ENCODE measurements around the gene PRKD2.
"Not testable (repeated sequence)": the region's sequence is repeated elsewhere in the genome, so short reads cannot be mapped to it uniquely, and the experiment has no call there.

The PRKD2 gene

GRCh38 chr19:46713781-46714443 lies 3.0 kb downstream of the PRKD2 start:
- FAIRE-seq: peak; percentile 57

GRCh38 chr19:46712768-46713338 lies 4.1 kb downstream of the PRKD2 start:
- FAIRE-seq: not testable (repeated sequence)

More at GRCh38 chr19:46713781-46714443, 3.0 kb downstream of the PRKD2 start:
- DNase-seq (ENCODE audit: insufficient read length, low spot score): peak; percentile 72

GRCh38 chr19:46710687-46711086 lies 6.2 kb downstream of the PRKD2 start:
- no peak for FAIRE-seq
- no peak for DNase-seq (ENCODE audit: insufficient read length, low spot score)

More at GRCh38 chr19:46712768-46713338, 4.1 kb downstream of the PRKD2 start:
- DNase-seq (ENCODE audit: insufficient read length, low spot score): not testable (repeated sequence)

GRCh38 chr19:46704379-46705076 lies 12.4 kb downstream of the PRKD2 start:
- DNase-seq (ENCODE audit: insufficient read length, low spot score) (peak; percentile 86), FAIRE-seq (peak; percentile 31)

- FAIRE-seq (no peak), DNase-seq (ENCODE audit: insufficient read length, low spot score) (no peak)
Observed at GRCh38 chr19:46700704-46701103, 16.2 kb downstream of the PRKD2 start.

- FAIRE-seq (no peak), DNase-seq (ENCODE audit: insufficient read length, low spot score) (no peak)
Observed at GRCh38 chr19:46698395-46699321, 18.3 kb downstream of the PRKD2 start.

GRCh38 chr19:46697204-46697960 lies 19.5 kb downstream of the PRKD2 start:
- no peak for FAIRE-seq

GRCh38 chr19:46696866-46697203 lies 20.1 kb downstream of the PRKD2 start:
- no peak for FAIRE-seq
- no peak for DNase-seq (ENCODE audit: insufficient read length, low spot score)

More at GRCh38 chr19:46697204-46697960, 19.5 kb downstream of the PRKD2 start:
- no peak for DNase-seq (ENCODE audit: insufficient read length, low spot score)

- DNase-seq (ENCODE audit: insufficient read length, low spot score): no peak
- FAIRE-seq: no peak
Observed at GRCh38 chr19:46696052-46696451, 20.9 kb downstream of the PRKD2 start.

GRCh38 chr19:46693760-46694159 lies 23.2 kb downstream of the PRKD2 start:
- FAIRE-seq: no peak
- no peak for DNase-seq (ENCODE audit: insufficient read length, low spot score)

GRCh38 chr19:46692918-46693722 lies 23.8 kb downstream of the PRKD2 start:
- DNase-seq (ENCODE audit: insufficient read length, low spot score) (no peak), FAIRE-seq (no peak)

GRCh38 chr19:46691948-46692347 lies 25.0 kb downstream of the PRKD2 start:
- DNase-seq (ENCODE audit: insufficient read length, low spot score): no peak
- no peak for FAIRE-seq

GRCh38 chr19:46691104-46691503 lies 25.8 kb downstream of the PRKD2 start:
- FAIRE-seq: no peak

GRCh38 chr19:46689358-46689757 lies 27.6 kb downstream of the PRKD2 start:
- DNase-seq (ENCODE audit: insufficient read length, low spot score) (no peak), FAIRE-seq (no peak)

More at GRCh38 chr19:46691104-46691503, 25.8 kb downstream of the PRKD2 start:
- no peak for DNase-seq (ENCODE audit: insufficient read length, low spot score)

GRCh38 chr19:46687438-46688145 lies 29.3 kb downstream of the PRKD2 start:
- DNase-seq (ENCODE audit: insufficient read length, low spot score) (no peak), FAIRE-seq (no peak)

- FAIRE-seq: no peak
Observed at GRCh38 chr19:46685189-46685588, 31.7 kb downstream of the PRKD2 start.

GRCh38 chr19:46678110-46678732 lies 38.7 kb downstream of the PRKD2 start:
- peak; percentile 45 for FAIRE-seq

More at GRCh38 chr19:46685189-46685588, 31.7 kb downstream of the PRKD2 start:
- DNase-seq (ENCODE audit: insufficient read length, low spot score): no peak

More at GRCh38 chr19:46678110-46678732, 38.7 kb downstream of the PRKD2 start:
- DNase-seq (ENCODE audit: insufficient read length, low spot score): peak; percentile 48
